WTC11 (cell line): ENCODE data around the gene FRMD4A. TPM values are rescaled to one million over a fixed set of nuclear protein-coding genes. Genes with fewer than 3 reads are reported as not detected.

Experiments used
- ATAC-seq: fragments of 200-7000 bp; cut with Tn5 transposase; 2 replicates; pipeline ENCODE4 v1.10.0; 2021; ENCODE audit warnings: mild to moderate bottlenecking, moderate library complexity
- CTCF ChIA-PET: fragments of 300-600 bp; sonication (Branson Sonifier 250); formaldehyde crosslinking; loops from one replicate; lab custom pipeline; 2021; ENCODE audit warnings: antibody characterized with exemption; lab: Charles Lee
- POLR2A ChIA-PET: fragments of 350-600 bp; sonication (Branson Sonifier 250); formaldehyde crosslinking; loops from one replicate; lab custom pipeline; 2021; ENCODE audit warnings: antibody characterized with exemption; lab: Charles Lee
- DNase-seq: peaks from one replicate; pipeline ENCODE4 v3.0.0; 2021; ENCODE audit warnings: low spot score
- H3K27ac Mint-ChIP-seq: 2 replicates; pipeline ENCODE4 v1.8.0; 2021; ENCODE audit warnings: mixed read lengths
- H3K27me3 Mint-ChIP-seq: 2 replicates; pipeline ENCODE4 v1.8.0; 2021; ENCODE audit warnings: low read depth, mild to moderate bottlenecking, moderate library complexity, mixed read lengths
- H3K36me3 Mint-ChIP-seq: 2 replicates; pipeline ENCODE4 v1.8.0; 2021; ENCODE audit warnings: mixed read lengths
- H3K4me1 Mint-ChIP-seq: 2 replicates; pipeline ENCODE4 v1.8.0; 2022; ENCODE audit warnings: mixed read lengths
- H3K4me3 Mint-ChIP-seq: 2 replicates; pipeline ENCODE4 v1.8.0; 2021; ENCODE audit warnings: mild to moderate bottlenecking, moderate library complexity, mixed read lengths
- H3K9me3 Mint-ChIP-seq: 2 replicates; pipeline ENCODE4 v1.8.0; 2021; ENCODE audit warnings: mixed read lengths
- ATF1 ChIP-seq: sonication (generic); formaldehyde crosslinking; IDR thresholded peaks from 2 replicates; pipeline ENCODE4 v1.8.1; 2023; ENCODE audit warnings: mild to moderate bottlenecking, moderate library complexity, missing genetic modification reagents
- FOXJ3 ChIP-seq: sonication (generic); formaldehyde crosslinking; IDR thresholded peaks from 2 replicates; pipeline ENCODE4 v1.9.0; 2021; ENCODE audit warnings: missing genetic modification reagents, mild to moderate bottlenecking, borderline replicate concordance
- FOXK1 ChIP-seq: sonication (generic); formaldehyde crosslinking; IDR thresholded peaks from 2 replicates; pipeline ENCODE4 v1.8.0; 2022; ENCODE audit warnings: mild to moderate bottlenecking, moderate library complexity, missing genetic modification reagents
- GABPB1 ChIP-seq: sonication (generic); formaldehyde crosslinking; IDR thresholded peaks from 2 replicates; pipeline ENCODE4 v1.8.1; 2023; ENCODE audit warnings: mild to moderate bottlenecking, missing genetic modification reagents
- GRHL2 ChIP-seq: fragments of 250-450 bp; sonication (Bioruptor Pico); IDR thresholded peaks from 2 replicates; pipeline ENCODE4 v1.8.0; 2022; ENCODE audit warnings: mild to moderate bottlenecking, moderate library complexity; ENCODE audit not compliant: insufficient replicate concordance, severe bottlenecking
- HMGA2 ChIP-seq: fragments of 250-450 bp; sonication (Bioruptor Pico); IDR thresholded peaks from 2 replicates; pipeline ENCODE4 v1.4.0; 2021; ENCODE audit warnings: mild to moderate bottlenecking, moderate library complexity
- JUN ChIP-seq: sonication (generic); formaldehyde crosslinking; IDR thresholded peaks from 2 replicates; pipeline ENCODE4 v1.8.0; 2023; ENCODE audit warnings: mild to moderate bottlenecking, missing genetic modification reagents
- MXD4 ChIP-seq: fragments of 250-450 bp; sonication (Bioruptor Pico); IDR thresholded peaks from 2 replicates; pipeline ENCODE4 v1.8.0; 2021; ENCODE audit warnings: mild to moderate bottlenecking, moderate library complexity, borderline replicate concordance
- NFATC4 ChIP-seq: fragments of 250-450 bp; sonication (Bioruptor Pico); IDR thresholded peaks from 2 replicates; pipeline ENCODE4 v1.9.0; 2021; ENCODE audit warnings: mild to moderate bottlenecking
- NFYB ChIP-seq: sonication (generic); formaldehyde crosslinking; conservative IDR thresholded peaks from 2 replicates; pipeline ENCODE4 v1.8.0; 2022; ENCODE audit warnings: low read depth, missing genetic modification reagents
- NR1H2 ChIP-seq: sonication (generic); formaldehyde crosslinking; IDR thresholded peaks from 2 replicates; pipeline ENCODE4 v1.9.0; 2021; ENCODE audit warnings: mild to moderate bottlenecking, moderate library complexity, missing genetic modification reagents
- NR3C1 ChIP-seq: sonication (generic); formaldehyde crosslinking; conservative IDR thresholded peaks from 2 replicates; pipeline ENCODE4 v1.8.1; 2023; ENCODE audit warnings: low read depth, mild to moderate bottlenecking, missing genetic modification reagents
- OVOL2 ChIP-seq: fragments of 250-450 bp; sonication (Bioruptor Pico); IDR thresholded peaks from 2 replicates; pipeline ENCODE4 v1.9.0; 2021; ENCODE audit warnings: mild to moderate bottlenecking, borderline replicate concordance
- RORB ChIP-seq: fragments of 250-450 bp; sonication (Bioruptor Pico); IDR thresholded peaks from 2 replicates; pipeline ENCODE4 v1.9.0; 2021; ENCODE audit warnings: mild to moderate bottlenecking
- SOX15 ChIP-seq: fragments of 250-450 bp; sonication (Bioruptor Pico); IDR thresholded peaks from 2 replicates; pipeline ENCODE4 v1.9.0; 2021; ENCODE audit warnings: mild to moderate bottlenecking
- TEAD1 ChIP-seq: sonication (generic); formaldehyde crosslinking; IDR thresholded peaks from 2 replicates; pipeline ENCODE4 v1.8.0; 2022; ENCODE audit warnings: mild to moderate bottlenecking, missing genetic modification reagents
- TEAD4 ChIP-seq: sonication (generic); formaldehyde crosslinking; IDR thresholded peaks from 2 replicates; pipeline ENCODE4 v1.8.0; 2022; ENCODE audit warnings: mild to moderate bottlenecking, missing genetic modification reagents
- ZNF121 ChIP-seq: sonication (generic); formaldehyde crosslinking; IDR thresholded peaks from 2 replicates; pipeline ENCODE4 v1.8.0; 2023; ENCODE audit warnings: missing genetic modification reagents
- total RNA-seq: library from RNA; stranded (reverse); gene quantifications from 3 replicates; pipeline ENCODE4 v1.2.3, GENCODE V29; 2021
- TF ChIP-seq, protein P1 (sequence below): fragments of 250-450 bp; sonication (Bioruptor Pico); IDR thresholded peaks from 2 replicates; pipeline ENCODE4 v1.9.0; 2021; ENCODE audit warnings: mild to moderate bottlenecking
- TF ChIP-seq, protein P2 (sequence below): fragments of 250-450 bp; sonication (Bioruptor Pico); IDR thresholded peaks from 2 replicates; pipeline ENCODE4 v1.9.0; 2021; ENCODE audit warnings: mild to moderate bottlenecking
- TF ChIP-seq, protein P3 (sequence below): sonication (generic); formaldehyde crosslinking; IDR thresholded peaks from 2 replicates; pipeline ENCODE4 v1.8.1; 2023; ENCODE audit warnings: mild to moderate bottlenecking, missing genetic modification reagents
- TF ChIP-seq, protein P4 (sequence below): fragments of 250-450 bp; sonication (Bioruptor Pico); IDR thresholded peaks from 2 replicates; pipeline ENCODE4 v1.9.0; 2021; ENCODE audit warnings: mild to moderate bottlenecking, borderline replicate concordance
- TF ChIP-seq, protein P5 (sequence below): sonication (generic); formaldehyde crosslinking; IDR thresholded peaks from 2 replicates; pipeline ENCODE4 v1.8.1; 2022; ENCODE audit warnings: mild to moderate bottlenecking, missing genetic modification reagents, moderate library complexity, borderline replicate concordance
- TF ChIP-seq, protein P6 (sequence below): sonication (generic); formaldehyde crosslinking; conservative IDR thresholded peaks from 2 replicates; pipeline ENCODE4 v1.8.1; 2023; ENCODE audit warnings: mild to moderate bottlenecking, low read depth, missing genetic modification reagents, moderate library complexity

The FRMD4A gene
- total RNA-seq, 1 experiment from 2014 or later, result 35.5 TPM

DNA sequence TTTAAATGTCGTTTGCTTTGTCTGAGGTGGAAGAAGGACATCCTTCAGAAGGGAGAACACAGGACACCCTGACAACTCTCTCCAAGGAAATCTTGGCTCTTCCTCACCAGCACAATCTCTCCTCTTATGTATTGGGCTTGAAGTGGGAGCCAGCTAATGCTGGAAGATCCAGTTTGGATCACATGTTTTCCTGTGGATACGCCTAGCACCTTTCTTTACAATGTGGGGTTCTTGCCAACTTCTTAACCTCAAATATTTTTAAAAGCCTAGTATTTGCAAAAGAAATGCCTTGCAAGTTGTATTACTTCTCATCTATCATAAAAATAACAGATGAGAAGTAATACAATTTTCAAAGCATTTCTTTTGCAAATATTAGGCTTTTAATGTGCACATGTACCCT is 76.4 kb downstream of the FRMD4A start:
- CTCF ChIA-PET, result no interaction called here
- peaks cover 14% of the 10 kb centered on the region for H3K36me3 Mint-ChIP-seq
- H3K4me1 Mint-ChIP-seq, result 0 out of 2 replicates have a peak, but pooled peaks cover 2% of the 10 kb centered on the region
- H3K27ac Mint-ChIP-seq, result no peak overlapping the region
- peaks cover 31% of the 10 kb centered on the region for H3K9me3 Mint-ChIP-seq
- POLR2A ChIA-PET, result no interaction called here
- ATAC-seq (no peak), DNase-seq (no peak)
- TF ChIP-seq, protein P1, sequence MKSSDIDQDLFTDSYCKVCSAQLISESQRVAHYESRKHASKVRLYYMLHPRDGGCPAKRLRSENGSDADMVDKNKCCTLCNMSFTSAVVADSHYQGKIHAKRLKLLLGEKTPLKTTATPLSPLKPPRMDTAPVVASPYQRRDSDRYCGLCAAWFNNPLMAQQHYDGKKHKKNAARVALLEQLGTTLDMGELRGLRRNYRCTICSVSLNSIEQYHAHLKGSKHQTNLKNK, result no peak
- TF ChIP-seq, protein P2, sequence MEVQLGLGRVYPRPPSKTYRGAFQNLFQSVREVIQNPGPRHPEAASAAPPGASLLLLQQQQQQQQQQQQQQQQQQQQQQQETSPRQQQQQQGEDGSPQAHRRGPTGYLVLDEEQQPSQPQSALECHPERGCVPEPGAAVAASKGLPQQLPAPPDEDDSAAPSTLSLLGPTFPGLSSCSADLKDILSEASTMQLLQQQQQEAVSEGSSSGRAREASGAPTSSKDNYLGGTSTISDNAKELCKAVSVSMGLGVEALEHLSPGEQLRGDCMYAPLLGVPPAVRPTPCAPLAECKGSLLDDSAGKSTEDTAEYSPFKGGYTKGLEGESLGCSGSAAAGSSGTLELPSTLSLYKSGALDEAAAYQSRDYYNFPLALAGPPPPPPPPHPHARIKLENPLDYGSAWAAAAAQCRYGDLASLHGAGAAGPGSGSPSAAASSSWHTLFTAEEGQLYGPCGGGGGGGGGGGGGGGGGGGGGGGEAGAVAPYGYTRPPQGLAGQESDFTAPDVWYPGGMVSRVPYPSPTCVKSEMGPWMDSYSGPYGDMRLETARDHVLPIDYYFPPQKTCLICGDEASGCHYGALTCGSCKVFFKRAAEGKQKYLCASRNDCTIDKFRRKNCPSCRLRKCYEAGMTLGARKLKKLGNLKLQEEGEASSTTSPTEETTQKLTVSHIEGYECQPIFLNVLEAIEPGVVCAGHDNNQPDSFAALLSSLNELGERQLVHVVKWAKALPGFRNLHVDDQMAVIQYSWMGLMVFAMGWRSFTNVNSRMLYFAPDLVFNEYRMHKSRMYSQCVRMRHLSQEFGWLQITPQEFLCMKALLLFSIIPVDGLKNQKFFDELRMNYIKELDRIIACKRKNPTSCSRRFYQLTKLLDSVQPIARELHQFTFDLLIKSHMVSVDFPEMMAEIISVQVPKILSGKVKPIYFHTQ (CRISPR knock-in tag), result no peak
- no peak for TF ChIP-seq RORB (CRISPR knock-in tag)
- no peak for TF ChIP-seq FOXJ3 (CRISPR knock-in tag)
- no peak for TF ChIP-seq SOX15 (CRISPR knock-in tag)
- TF ChIP-seq, protein P3, sequence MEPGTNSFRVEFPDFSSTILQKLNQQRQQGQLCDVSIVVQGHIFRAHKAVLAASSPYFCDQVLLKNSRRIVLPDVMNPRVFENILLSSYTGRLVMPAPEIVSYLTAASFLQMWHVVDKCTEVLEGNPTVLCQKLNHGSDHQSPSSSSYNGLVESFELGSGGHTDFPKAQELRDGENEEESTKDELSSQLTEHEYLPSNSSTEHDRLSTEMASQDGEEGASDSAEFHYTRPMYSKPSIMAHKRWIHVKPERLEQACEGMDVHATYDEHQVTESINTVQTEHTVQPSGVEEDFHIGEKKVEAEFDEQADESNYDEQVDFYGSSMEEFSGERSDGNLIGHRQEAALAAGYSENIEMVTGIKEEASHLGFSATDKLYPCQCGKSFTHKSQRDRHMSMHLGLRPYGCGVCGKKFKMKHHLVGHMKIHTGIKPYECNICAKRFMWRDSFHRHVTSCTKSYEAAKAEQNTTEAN (CRISPR knock-in tag), result no peak
- TF ChIP-seq NFATC4, result no peak
- TF ChIP-seq ZNF121 (CRISPR knock-in tag), result no peak
- TF ChIP-seq NFYB (CRISPR knock-in tag), result no peak
- TF ChIP-seq OVOL2 (CRISPR knock-in tag), result no peak
- no peak for TF ChIP-seq NR3C1 (CRISPR knock-in tag)
- TF ChIP-seq MXD4 (CRISPR knock-in tag), result no peak
- TF ChIP-seq, protein P4, sequence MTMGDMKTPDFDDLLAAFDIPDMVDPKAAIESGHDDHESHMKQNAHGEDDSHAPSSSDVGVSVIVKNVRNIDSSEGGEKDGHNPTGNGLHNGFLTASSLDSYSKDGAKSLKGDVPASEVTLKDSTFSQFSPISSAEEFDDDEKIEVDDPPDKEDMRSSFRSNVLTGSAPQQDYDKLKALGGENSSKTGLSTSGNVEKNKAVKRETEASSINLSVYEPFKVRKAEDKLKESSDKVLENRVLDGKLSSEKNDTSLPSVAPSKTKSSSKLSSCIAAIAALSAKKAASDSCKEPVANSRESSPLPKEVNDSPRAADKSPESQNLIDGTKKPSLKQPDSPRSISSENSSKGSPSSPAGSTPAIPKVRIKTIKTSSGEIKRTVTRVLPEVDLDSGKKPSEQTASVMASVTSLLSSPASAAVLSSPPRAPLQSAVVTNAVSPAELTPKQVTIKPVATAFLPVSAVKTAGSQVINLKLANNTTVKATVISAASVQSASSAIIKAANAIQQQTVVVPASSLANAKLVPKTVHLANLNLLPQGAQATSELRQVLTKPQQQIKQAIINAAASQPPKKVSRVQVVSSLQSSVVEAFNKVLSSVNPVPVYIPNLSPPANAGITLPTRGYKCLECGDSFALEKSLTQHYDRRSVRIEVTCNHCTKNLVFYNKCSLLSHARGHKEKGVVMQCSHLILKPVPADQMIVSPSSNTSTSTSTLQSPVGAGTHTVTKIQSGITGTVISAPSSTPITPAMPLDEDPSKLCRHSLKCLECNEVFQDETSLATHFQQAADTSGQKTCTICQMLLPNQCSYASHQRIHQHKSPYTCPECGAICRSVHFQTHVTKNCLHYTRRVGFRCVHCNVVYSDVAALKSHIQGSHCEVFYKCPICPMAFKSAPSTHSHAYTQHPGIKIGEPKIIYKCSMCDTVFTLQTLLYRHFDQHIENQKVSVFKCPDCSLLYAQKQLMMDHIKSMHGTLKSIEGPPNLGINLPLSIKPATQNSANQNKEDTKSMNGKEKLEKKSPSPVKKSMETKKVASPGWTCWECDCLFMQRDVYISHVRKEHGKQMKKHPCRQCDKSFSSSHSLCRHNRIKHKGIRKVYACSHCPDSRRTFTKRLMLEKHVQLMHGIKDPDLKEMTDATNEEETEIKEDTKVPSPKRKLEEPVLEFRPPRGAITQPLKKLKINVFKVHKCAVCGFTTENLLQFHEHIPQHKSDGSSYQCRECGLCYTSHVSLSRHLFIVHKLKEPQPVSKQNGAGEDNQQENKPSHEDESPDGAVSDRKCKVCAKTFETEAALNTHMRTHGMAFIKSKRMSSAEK (CRISPR knock-in tag), result no peak
- TF ChIP-seq GABPB1, result no peak
- TF ChIP-seq GRHL2 (CRISPR knock-in tag), result no peak
- TF ChIP-seq, protein P5, sequence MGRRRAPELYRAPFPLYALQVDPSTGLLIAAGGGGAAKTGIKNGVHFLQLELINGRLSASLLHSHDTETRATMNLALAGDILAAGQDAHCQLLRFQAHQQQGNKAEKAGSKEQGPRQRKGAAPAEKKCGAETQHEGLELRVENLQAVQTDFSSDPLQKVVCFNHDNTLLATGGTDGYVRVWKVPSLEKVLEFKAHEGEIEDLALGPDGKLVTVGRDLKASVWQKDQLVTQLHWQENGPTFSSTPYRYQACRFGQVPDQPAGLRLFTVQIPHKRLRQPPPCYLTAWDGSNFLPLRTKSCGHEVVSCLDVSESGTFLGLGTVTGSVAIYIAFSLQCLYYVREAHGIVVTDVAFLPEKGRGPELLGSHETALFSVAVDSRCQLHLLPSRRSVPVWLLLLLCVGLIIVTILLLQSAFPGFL (CRISPR knock-in tag), result no peak
- no peaks in the 10 kb centered on the region for H3K27me3 Mint-ChIP-seq
- H3K4me3 Mint-ChIP-seq, result no peak overlapping the region

DNA sequence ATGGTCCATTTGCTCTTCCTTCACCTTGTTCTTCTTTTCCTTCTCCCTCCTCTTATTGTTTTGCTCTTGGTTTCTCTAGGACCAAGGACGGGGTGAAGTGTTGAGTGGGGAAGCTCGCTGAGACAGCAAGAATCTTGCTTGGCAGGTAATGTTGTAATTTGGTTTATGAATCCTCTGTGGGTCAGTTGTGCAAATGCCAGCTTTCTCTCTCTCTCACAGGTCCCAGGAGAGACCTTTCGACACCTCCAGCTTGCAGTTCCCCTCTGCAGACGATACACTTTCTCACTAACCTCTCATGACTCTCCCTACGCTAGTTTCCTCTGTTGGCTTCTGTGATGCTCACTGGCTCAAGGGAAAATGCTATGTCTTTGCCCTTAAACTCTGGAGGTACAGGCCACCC is 77.0 kb downstream of the FRMD4A start:
- DNase-seq, result no peak
- H3K9me3 Mint-ChIP-seq, result peaks cover 29% of the 10 kb centered on the region
- no peak overlapping the region for H3K4me3 Mint-ChIP-seq
- no peaks in the 10 kb centered on the region for H3K27me3 Mint-ChIP-seq
- H3K36me3 Mint-ChIP-seq, result peaks cover 14% of the 10 kb centered on the region
- ChIA-PET CTCF (no interaction called here), POLR2A (no interaction called here)
- 0 out of 2 replicates have a peak, but pooled peaks cover 3% of the 10 kb centered on the region for H3K4me1 Mint-ChIP-seq
- ATAC-seq, result no peak
- H3K27ac Mint-ChIP-seq, result no peak overlapping the region
- TF ChIP-seq NFATC4 (no peak), OVOL2 (CRISPR knock-in tag) (no peak), TEAD4 (CRISPR knock-in tag) (no peak), SOX15 (CRISPR knock-in tag) (no peak), JUN (CRISPR knock-in tag) (no peak), FOXK1 (CRISPR knock-in tag) (no peak), TEAD1 (CRISPR knock-in tag) (no peak), ATF1 (CRISPR knock-in tag) (no peak), RORB (CRISPR knock-in tag) (no peak), GRHL2 (CRISPR knock-in tag) (no peak), GABPB1 (no peak), HMGA2 (CRISPR knock-in tag) (no peak), NR1H2 (CRISPR knock-in tag) (no peak)
- TF ChIP-seq, protein P6, sequence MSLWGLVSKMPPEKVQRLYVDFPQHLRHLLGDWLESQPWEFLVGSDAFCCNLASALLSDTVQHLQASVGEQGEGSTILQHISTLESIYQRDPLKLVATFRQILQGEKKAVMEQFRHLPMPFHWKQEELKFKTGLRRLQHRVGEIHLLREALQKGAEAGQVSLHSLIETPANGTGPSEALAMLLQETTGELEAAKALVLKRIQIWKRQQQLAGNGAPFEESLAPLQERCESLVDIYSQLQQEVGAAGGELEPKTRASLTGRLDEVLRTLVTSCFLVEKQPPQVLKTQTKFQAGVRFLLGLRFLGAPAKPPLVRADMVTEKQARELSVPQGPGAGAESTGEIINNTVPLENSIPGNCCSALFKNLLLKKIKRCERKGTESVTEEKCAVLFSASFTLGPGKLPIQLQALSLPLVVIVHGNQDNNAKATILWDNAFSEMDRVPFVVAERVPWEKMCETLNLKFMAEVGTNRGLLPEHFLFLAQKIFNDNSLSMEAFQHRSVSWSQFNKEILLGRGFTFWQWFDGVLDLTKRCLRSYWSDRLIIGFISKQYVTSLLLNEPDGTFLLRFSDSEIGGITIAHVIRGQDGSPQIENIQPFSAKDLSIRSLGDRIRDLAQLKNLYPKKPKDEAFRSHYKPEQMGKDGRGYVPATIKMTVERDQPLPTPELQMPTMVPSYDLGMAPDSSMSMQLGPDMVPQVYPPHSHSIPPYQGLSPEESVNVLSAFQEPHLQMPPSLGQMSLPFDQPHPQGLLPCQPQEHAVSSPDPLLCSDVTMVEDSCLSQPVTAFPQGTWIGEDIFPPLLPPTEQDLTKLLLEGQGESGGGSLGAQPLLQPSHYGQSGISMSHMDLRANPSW (CRISPR knock-in tag), result no peak
